Cerebellar nuclear complex (tissue), 1 donor: ENCODE measurements around the gene OR5C1.
"Not testable (repeated sequence)": the region's sequence is repeated elsewhere in the genome, so short reads cannot be mapped to it uniquely, and the experiment has no call there.

ENCODE experiments used
- DNase-seq, 2 experiments: peaks; one replicate each; lab custom pipeline; 2025; lab: John Stamatoyannopoulos, UW

Gene OR5C1

GRCh38 chr9:122810306-122810946, 21.7 kb downstream of the OR5C1 start:
- DNase-seq = peak; percentile 5 to 50

- peak in 1 of 2 experiments; percentile 43 for DNase-seq
These were observed 24.0 kb downstream of the OR5C1 start for GRCh38 chr9:122812736-122813135.

- DNase-seq = no peak
These were observed 25.8 kb downstream of the OR5C1 start for GRCh38 chr9:122814545-122814944.

- DNase-seq = no peak
These were observed 26.8 kb downstream of the OR5C1 start for GRCh38 chr9:122815544-122815943.

GRCh38 chr9:122816163-122816867, 27.6 kb downstream of the OR5C1 start:
- DNase-seq = no peak

GRCh38 chr9:122819326-122819725, 30.6 kb downstream of the OR5C1 start:
- no peak for DNase-seq

GRCh38 chr9:122819791-122820489, 31.2 kb downstream of the OR5C1 start:
- no peak for DNase-seq

- no peak for DNase-seq
These were observed 31.7 kb downstream of the OR5C1 start for GRCh38 chr9:122820490-122820845.

GRCh38 chr9:122821278-122821943, 32.7 kb downstream of the OR5C1 start:
- no peak for DNase-seq

- DNase-seq = no peak
These were observed 33.3 kb downstream of the OR5C1 start for GRCh38 chr9:122822056-122822455.

- no peak for DNase-seq
These were observed 34.2 kb downstream of the OR5C1 start for GRCh38 chr9:122822938-122823337.

- DNase-seq = no peak
These were observed 39.0 kb downstream of the OR5C1 start for GRCh38 chr9:122827761-122828093.

- DNase-seq = not testable (repeated sequence)
These were observed 40.2 kb downstream of the OR5C1 start for GRCh38 chr9:122828965-122829284.

GRCh38 chr9:122832194-122832593, 43.5 kb downstream of the OR5C1 start:
- no peak for DNase-seq

- DNase-seq = peak; percentile 80 to 93
These were observed 46.6 kb downstream of the OR5C1 start for GRCh38 chr9:122835313-122835731.

- DNase-seq = no peak
These were observed 48.6 kb downstream of the OR5C1 start for GRCh38 chr9:122837266-122837850.

GRCh38 chr9:122838441-122838840, 49.7 kb downstream of the OR5C1 start:
- DNase-seq = not testable (repeated sequence)
